Stimulated activated CD8-positive, alpha-beta memory T cell treated with anti-CD3 and anti-CD28 coated beads, Interleukin-2, amount 100 ng/mL, for 48 hours (primary cell): Measurements from ENCODE around the gene CDT1.

Experiments used
- DNase-seq, 2 donors: peaks; one replicate each; pipeline ENCODE4 v3.0.0-alpha.2; 2020; ENCODE audit warnings: low read depth in 2 of 2

The CDT1 gene

GRCh38 chr16:88804552-88805339, 1.2 kb downstream of the CDT1 start:
- DNase-seq, result no peak

GRCh38 chr16:88805340-88805715, 1.7 kb downstream of the CDT1 start:
- no peak for DNase-seq

- DNase-seq, result no peak
Observed at GRCh38 chr16:88805887-88806393, 2.4 kb downstream of the CDT1 start.

GRCh38 chr16:88806491-88807111, 3.0 kb downstream of the CDT1 start:
- DNase-seq, result no peak

GRCh38 chr16:88807142-88807625, 3.6 kb downstream of the CDT1 start:
- no peak for DNase-seq

GRCh38 chr16:88807626-88808453, 4.3 kb downstream of the CDT1 start:
- no peak for DNase-seq

GRCh38 chr16:88809068-88809675, 5.6 kb downstream of the CDT1 start:
- DNase-seq, result no peak

- no peak for DNase-seq
Observed at GRCh38 chr16:88809676-88810165, 6.1 kb downstream of the CDT1 start.

GRCh38 chr16:88810166-88810911, 6.8 kb downstream of the CDT1 start:
- DNase-seq, result no peak

- DNase-seq, result peak in 1 of 2 donors; percentile 63
Observed at GRCh38 chr16:88810912-88811768, 7.6 kb downstream of the CDT1 start.

GRCh38 chr16:88811769-88812512, 8.4 kb downstream of the CDT1 start, which contains the start of gene APRT:
TSS of gene APRT (minus strand) at chr16:88811928. CDS start at chr16:88811899, 29 bp downstream.
- DNase-seq, result peak; percentile 96 to 98

- DNase-seq, result no peak
Observed at GRCh38 chr16:88812513-88813268, 9.1 kb downstream of the CDT1 start.

GRCh38 chr16:88813269-88814143, 9.9 kb downstream of the CDT1 start:
- DNase-seq, result no peak

GRCh38 chr16:88814144-88814502, 10.5 kb downstream of the CDT1 start:
- no peak for DNase-seq

- no peak for DNase-seq
Observed at GRCh38 chr16:88815227-88815626, 11.6 kb downstream of the CDT1 start.

- peak in 1 of 2 donors; percentile 50 for DNase-seq
Observed at GRCh38 chr16:88815901-88816589, 12.5 kb downstream of the CDT1 start.
